CD14-positive monocyte (primary cell): ENCODE measurements around the gene SPIB. TPM values are rescaled to one million over a fixed set of nuclear protein-coding genes. Genes with fewer than 3 reads are reported as not detected.

Source experiments
- DNase-seq, 3 donors: peaks; one replicate each; pipeline ENCODE4 v3.0.0-alpha.2; 2011 to 2022
- H2AFZ ChIP-seq: 2 replicates; pipeline ENCODE4 v1.6.0; 2012; ENCODE audit warnings: mild to moderate bottlenecking, low read depth, low read length, inconsistent platforms; ENCODE audit not compliant: insufficient read depth, poor library complexity, severe bottlenecking
- H3K27ac ChIP-seq, 2 donors: 1 replicate in 1 of 2; 2 replicates in 1 of 2; pipeline ENCODE4 v1.5.1; 2012 to 2013; ENCODE audit warnings: low read length in 2 of 2, control low read depth in 1 of 2, inconsistent platforms in 1 of 2, low read depth in 1 of 2, mild to moderate bottlenecking in 1 of 2
- H3K27me3 ChIP-seq, 2 donors: one replicate each; pipeline versions ENCODE4 v1.6.0 to v1.6.1; 2011 to 2013; ENCODE audit warnings: low read length in 2 of 2; ENCODE audit not compliant: control insufficient read depth in 2 of 2, insufficient read depth in 2 of 2
- H3K36me3 ChIP-seq, 2 donors: replicated peaks in 1 of 2; 1 replicate in 1 of 2; 2 replicates in 1 of 2; pipeline versions ENCODE4 v1.5.1 to v1.6.1; 2012 to 2013; ENCODE audit warnings: low read length in 2 of 2, control low read depth in 1 of 2, inconsistent platforms in 1 of 2, mild to moderate bottlenecking in 1 of 2; ENCODE audit not compliant: insufficient read depth in 2 of 2, control insufficient read depth in 1 of 2
- H3K4me1 ChIP-seq, 2 donors: 1 replicate in 1 of 2; 2 replicates in 1 of 2; pipeline versions ENCODE4 v1.5.1 to v1.6.1; 2012 to 2013; ENCODE audit warnings: low read length in 2 of 2, control low read depth in 1 of 2, inconsistent platforms in 1 of 2, mild to moderate bottlenecking in 1 of 2, moderate library complexity in 1 of 2; ENCODE audit not compliant: insufficient read depth in 2 of 2, control insufficient read depth in 1 of 2
- H3K4me2 ChIP-seq: replicated peaks from 2 replicates; pipeline ENCODE3; 2012; ENCODE audit warnings: low read length, moderate library complexity, mild to moderate bottlenecking; ENCODE audit not compliant: poor library complexity, severe bottlenecking; ENCODE audit errors: extremely low read depth
- H3K4me3 ChIP-seq, 3 experiments: fragments of 200-600 bp in 1 of 3; sonication (generic) in 1 of 3; replicated peaks in 1 of 3; 1 replicate in 2 of 3; 2 replicates in 1 of 3; pipeline ENCODE4 v1.5.1; 2011 to 2013; ENCODE audit warnings: low read length in 3 of 3, mild to moderate bottlenecking in 3 of 3, control low read depth in 2 of 3, low read depth in 2 of 3, inconsistent platforms in 1 of 3, moderate library complexity in 1 of 3
- H3K79me2 ChIP-seq: 2 replicates; pipeline ENCODE4 v1.6.0; 2012; ENCODE audit warnings: mild to moderate bottlenecking, control low read depth, inconsistent platforms, low read length, moderate library complexity; ENCODE audit not compliant: insufficient read depth
- H3K9ac ChIP-seq: 2 replicates; pipeline ENCODE4 v1.6.0; 2017; ENCODE audit warnings: low read length, mild to moderate bottlenecking; ENCODE audit not compliant: insufficient read depth, poor library complexity, severe bottlenecking
- H3K9me3 ChIP-seq, 2 donors: replicated peaks in 1 of 2; 1 replicate in 1 of 2; 2 replicates in 1 of 2; pipeline versions ENCODE4 v1.5.1 to v1.6.1; 2012 to 2013; ENCODE audit warnings: low read length in 2 of 2, control low read depth in 1 of 2; ENCODE audit not compliant: control insufficient read depth in 1 of 2, insufficient read depth in 1 of 2
- H4K20me1 ChIP-seq: 2 replicates; pipeline ENCODE4 v1.6.0; 2012; ENCODE audit warnings: mild to moderate bottlenecking, low read length, control low read depth, moderate library complexity; ENCODE audit not compliant: insufficient read depth
- H3K27ac Mint-ChIP-seq, 7 donors: one replicate each; pipeline ENCODE4 v1.8.0; 2020; ENCODE audit warnings: mild to moderate bottlenecking in 7 of 7, mixed read lengths in 7 of 7, moderate library complexity in 6 of 7, inconsistent platforms in 2 of 7
- H3K27me3 Mint-ChIP-seq, 3 donors: one replicate each; pipeline ENCODE4 v1.8.0; 2021 to 2022; ENCODE audit warnings: low read depth in 3 of 3, mild to moderate bottlenecking in 3 of 3, mixed read lengths in 3 of 3, moderate library complexity in 3 of 3, inconsistent platforms in 1 of 3
- H3K36me3 Mint-ChIP-seq, 2 donors: one replicate each; pipeline ENCODE4 v1.8.0; 2020; ENCODE audit warnings: mixed read lengths in 2 of 2, inconsistent platforms in 1 of 2, mild to moderate bottlenecking in 1 of 2
- H3K4me1 Mint-ChIP-seq: one replicate; pipeline ENCODE4 v1.8.0; 2020; ENCODE audit warnings: mild to moderate bottlenecking, mixed read lengths
- H3K4me3 Mint-ChIP-seq, 2 donors: one replicate each; pipeline ENCODE4 v1.8.0; 2020; ENCODE audit warnings: mild to moderate bottlenecking in 2 of 2, mixed read lengths in 2 of 2, moderate library complexity in 1 of 2
- H3K9me3 Mint-ChIP-seq, 7 donors: one replicate each; pipeline ENCODE4 v1.8.0; 2020 to 2022; ENCODE audit warnings: mixed read lengths in 7 of 7, mild to moderate bottlenecking in 6 of 7, moderate library complexity in 6 of 7, inconsistent platforms in 2 of 7
- WGBS: methylation state at CpG from one replicate; pipeline ENCODE4 v1.1.5; 2013; ENCODE audit warnings: missing lambda C conversion rate; ENCODE audit not compliant: insufficient coverage; 5-methylcytosine and 5-hydroxymethylcytosine counted together
- intact Hi-C, 2 donors: fragments of 100-400 bp; cut with micrococcal nuclease; formaldehyde crosslinking; loops; one replicate each; pipeline versions ENCODE4 v1.15.0 to v1.15.1; 2023
- polyA plus RNA-seq, 3 donors: library from polyadenylated mRNA; depleted of rRNA in 1 of 3; unstranded in 2 of 3; stranded (reverse) in 1 of 3; fragments of 300-500 nt in 2 of 3; fragments of >200 nt in 1 of 3; fragmentation: Illumina TruSeq in 2 of 3; gene quantifications; 1 replicate in 2 of 3; 2 replicates in 1 of 3; pipeline ENCODE4 v1.2.3, GENCODE V29; 2012 to 2021
- TF ChIP-seq, protein P1 (sequence below): fragments of 200-600 bp; IDR thresholded peaks from one replicate; pipeline ENCODE4 v1.8.0; 2022; ENCODE audit warnings: antibody characterized with exemption, mild to moderate bottlenecking

The SPIB gene
- polyA plus RNA-seq, 3 donors: 0.16 to 2.3 (median 0.34) TPM

DNA sequence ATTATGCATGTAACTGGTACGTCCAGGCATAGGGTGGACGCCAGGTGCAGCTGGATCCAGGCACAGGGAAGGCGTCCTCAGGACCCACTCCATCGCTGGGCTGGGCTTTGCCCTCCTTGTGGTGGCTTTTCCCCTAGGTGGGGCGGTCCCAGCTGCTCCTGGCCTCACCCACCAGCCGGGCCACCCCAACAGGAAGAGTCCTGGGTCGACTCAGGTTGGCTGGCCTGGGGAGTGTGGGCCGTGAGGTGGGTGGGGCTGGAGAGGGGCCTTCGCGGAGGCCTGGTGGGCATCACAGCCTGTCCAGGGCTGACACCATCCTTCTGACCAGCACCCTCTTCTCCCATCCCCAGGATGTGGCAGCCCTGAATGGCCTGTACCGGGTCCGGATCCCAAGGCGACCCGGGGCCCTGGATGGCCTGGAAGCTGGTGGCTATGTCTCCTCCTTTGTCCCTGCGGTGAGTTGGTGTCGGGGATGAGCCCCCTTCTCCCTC lies 61.1 kb downstream of the SPIB start:
- Histone ChIP-seq H3K27me3 (no peaks in the 10 kb centered on the region), H3K4me3 (no peak overlapping the region), H2AFZ (no peak overlapping the region), H3K79me2 (peaks cover 29% of the 10 kb centered on the region), H3K9me3 (no peaks in the 10 kb centered on the region), H3K9ac (no peak overlapping the region), H3K27ac (no peak overlapping the region), H3K4me1 (peaks cover 11 to 12% of the 10 kb centered on the region in 2 donors), H3K36me3 (peaks cover 44 to 58% of the 10 kb centered on the region in 2 donors), H4K20me1 (peaks cover 40% of the 10 kb centered on the region), H3K4me2 (no peak overlapping the region)
- DNase-seq: no peak
- Mint-ChIP-seq H3K4me3 (no peak overlapping the region), H3K4me1 (peaks cover 14% of the 10 kb centered on the region), H3K36me3 (peaks cover 42 to 59% of the 10 kb centered on the region in 2 donors), H3K27me3 (peaks cover 0 to 5% (median 5%) of the 10 kb centered on the region in 3 donors), H3K27ac (no peak overlapping the region), H3K9me3 (peaks cover 0 to 13% (median 2%) of the 10 kb centered on the region in 7 donors)
- intact Hi-C loops: no loop called here
- WGBS: 98% methylated on average over 10 of the region's 16 CpGs
- TF ChIP-seq, protein P1, sequence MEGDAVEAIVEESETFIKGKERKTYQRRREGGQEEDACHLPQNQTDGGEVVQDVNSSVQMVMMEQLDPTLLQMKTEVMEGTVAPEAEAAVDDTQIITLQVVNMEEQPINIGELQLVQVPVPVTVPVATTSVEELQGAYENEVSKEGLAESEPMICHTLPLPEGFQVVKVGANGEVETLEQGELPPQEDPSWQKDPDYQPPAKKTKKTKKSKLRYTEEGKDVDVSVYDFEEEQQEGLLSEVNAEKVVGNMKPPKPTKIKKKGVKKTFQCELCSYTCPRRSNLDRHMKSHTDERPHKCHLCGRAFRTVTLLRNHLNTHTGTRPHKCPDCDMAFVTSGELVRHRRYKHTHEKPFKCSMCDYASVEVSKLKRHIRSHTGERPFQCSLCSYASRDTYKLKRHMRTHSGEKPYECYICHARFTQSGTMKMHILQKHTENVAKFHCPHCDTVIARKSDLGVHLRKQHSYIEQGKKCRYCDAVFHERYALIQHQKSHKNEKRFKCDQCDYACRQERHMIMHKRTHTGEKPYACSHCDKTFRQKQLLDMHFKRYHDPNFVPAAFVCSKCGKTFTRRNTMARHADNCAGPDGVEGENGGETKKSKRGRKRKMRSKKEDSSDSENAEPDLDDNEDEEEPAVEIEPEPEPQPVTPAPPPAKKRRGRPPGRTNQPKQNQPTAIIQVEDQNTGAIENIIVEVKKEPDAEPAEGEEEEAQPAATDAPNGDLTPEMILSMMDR: no peak

DNA sequence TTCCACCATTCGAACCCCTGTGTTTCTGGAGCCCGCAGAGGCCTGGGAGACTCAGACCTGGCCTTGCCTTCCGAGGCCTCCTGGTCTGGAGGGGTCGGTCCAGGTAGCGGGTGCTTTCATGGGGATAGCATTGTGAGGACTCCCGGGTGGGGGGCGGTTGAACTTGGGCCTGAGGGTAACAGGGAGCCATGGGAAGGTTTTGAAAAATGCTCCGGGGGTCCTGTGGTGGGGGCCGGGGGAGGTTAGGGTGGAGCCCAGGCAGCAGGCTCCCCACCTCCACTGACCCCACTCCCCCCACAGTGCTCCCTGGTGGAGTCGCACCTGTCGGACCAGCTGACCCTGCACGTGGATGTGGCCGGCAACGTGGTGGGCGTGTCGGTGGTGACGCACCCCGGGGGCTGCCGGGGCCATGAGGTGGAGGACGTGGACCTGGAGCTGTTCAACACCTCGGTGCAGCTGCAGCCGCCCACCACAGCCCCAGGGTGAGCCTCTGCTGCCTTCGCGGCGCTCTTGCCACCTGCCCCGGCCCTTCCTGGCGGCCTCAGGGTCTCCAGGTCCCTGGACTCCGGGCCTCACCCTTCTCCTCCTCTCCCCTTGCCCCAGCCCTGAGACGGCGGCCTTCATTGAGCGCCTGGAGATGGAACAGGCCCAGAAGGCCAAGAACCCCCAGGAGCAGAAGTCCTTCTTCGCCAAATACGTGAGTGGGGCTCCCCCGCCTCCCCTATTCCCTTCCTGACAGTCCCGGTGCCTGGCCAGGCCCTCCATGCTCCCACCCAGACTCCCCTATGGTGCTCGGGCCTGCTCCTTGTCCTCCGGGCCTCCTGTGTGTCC lies 61.8 kb downstream of the SPIB start:
- Histone ChIP-seq H3K27ac (no peak overlapping the region), H3K36me3 (peaks cover 44 to 58% of the 10 kb centered on the region in 2 donors), H3K79me2 (peaks cover 29% of the 10 kb centered on the region), H3K4me2 (no peak overlapping the region), H3K9ac (no peak overlapping the region), H3K4me1 (peaks cover 12 to 13% of the 10 kb centered on the region in 2 donors), H3K9me3 (no peaks in the 10 kb centered on the region), H2AFZ (no peak overlapping the region), H4K20me1 (peaks cover 40% of the 10 kb centered on the region), H3K27me3 (no peaks in the 10 kb centered on the region), H3K4me3 (no peak overlapping the region)
- intact Hi-C loops: no loop called here
- WGBS: 92% methylated on average over 25 of the region's 37 CpGs
- DNase-seq: no peak
- Mint-ChIP-seq H3K4me3 (no peak overlapping the region), H3K27me3 (peaks cover 0 to 6% (median 2%) of the 10 kb centered on the region in 3 donors), H3K27ac (peak overlapping the region in 1 of 7 donors; percentile 54), H3K4me1 (peaks cover 20% of the 10 kb centered on the region), H3K9me3 (peaks cover 0 to 14% (median under 1%) of the 10 kb centered on the region in 7 donors), H3K36me3 (peaks cover 42 to 62% of the 10 kb centered on the region in 2 donors)
- TF ChIP-seq, protein P1: no peak

Other genes starting within 250 kb of the SPIB start
- gene MYH14, start 215.3 kb upstream of the SPIB start, polyA plus RNA-seq: not detected
- 10 to 100 TPM in 1 of 3 donors, under 1 TPM in 1, not detected in 1; 0.04 to 23.6 TPM for gene KCNC3, start 89.6 kb upstream of the SPIB start, polyA plus RNA-seq
- gene NAPSA, start 53.3 kb upstream of the SPIB start, polyA plus RNA-seq: 1 to 10 TPM in 1 of 3 donors, under 1 TPM in 2; 0.27 to 1.3 (median 0.52) TPM
- 100 to 1,000 TPM in 1 of 3 donors, 10 to 100 TPM in 2; 77.1 to 111 (median 78.9) TPM for gene NR1H2, start 42.5 kb upstream of the SPIB start, polyA plus RNA-seq
- gene POLD1, start 34.6 kb upstream of the SPIB start, polyA plus RNA-seq: 10 to 100 TPM in 2 of 3 donors, 1 to 10 TPM in 1; 9.3 to 22.4 (median 15.6) TPM
- not detected for gene MYBPC2, start 14.0 kb downstream of the SPIB start, polyA plus RNA-seq
- 10 to 100 TPM in 1 of 3 donors, 1 to 10 TPM in 2; 8.5 to 50.4 (median 9.3) TPM for gene EMC10, start 57.6 kb downstream of the SPIB start, polyA plus RNA-seq
- gene GARIN5A, start 57.9 kb downstream of the SPIB start, polyA plus RNA-seq: under 1 TPM in 1 of 3 donors, not detected in 2; 0.41 TPM
- 10 to 100 TPM; 33.0 to 43.0 (median 37.2) TPM for gene JOSD2, start 92.3 kb downstream of the SPIB start, polyA plus RNA-seq
- gene ASPDH, start 95.0 kb downstream of the SPIB start, polyA plus RNA-seq: not detected
- not detected for gene LRRC4B, start 149.5 kb downstream of the SPIB start, polyA plus RNA-seq
- not detected for gene SYT3, start 220.9 kb downstream of the SPIB start, polyA plus RNA-seq
- gene C19orf81, start 230.5 kb downstream of the SPIB start, polyA plus RNA-seq: not detected